CD14-positive monocyte (primary cell): ENCODE measurements around the gene CHRDL2. TPM values are rescaled to one million over a fixed set of nuclear protein-coding genes. Genes with fewer than 3 reads are reported as not detected.

ENCODE experiments used
- DNase-seq, 3 donors: peaks; one replicate each; pipeline ENCODE4 v3.0.0-alpha.2; 2011 to 2022
- H2AFZ ChIP-seq: 2 replicates; pipeline ENCODE4 v1.6.0; 2012; ENCODE audit warnings: mild to moderate bottlenecking, low read depth, low read length, inconsistent platforms; ENCODE audit not compliant: insufficient read depth, poor library complexity, severe bottlenecking
- H3K27ac ChIP-seq, 2 donors: 1 replicate in 1 of 2; 2 replicates in 1 of 2; pipeline ENCODE4 v1.5.1; 2012 to 2013; ENCODE audit warnings: low read length in 2 of 2, control low read depth in 1 of 2, inconsistent platforms in 1 of 2, low read depth in 1 of 2, mild to moderate bottlenecking in 1 of 2
- H3K27me3 ChIP-seq, 2 donors: one replicate each; pipeline versions ENCODE4 v1.6.0 to v1.6.1; 2011 to 2013; ENCODE audit warnings: low read length in 2 of 2; ENCODE audit not compliant: control insufficient read depth in 2 of 2, insufficient read depth in 2 of 2
- H3K36me3 ChIP-seq, 2 donors: replicated peaks in 1 of 2; 1 replicate in 1 of 2; 2 replicates in 1 of 2; pipeline versions ENCODE4 v1.5.1 to v1.6.1; 2012 to 2013; ENCODE audit warnings: low read length in 2 of 2, control low read depth in 1 of 2, inconsistent platforms in 1 of 2, mild to moderate bottlenecking in 1 of 2; ENCODE audit not compliant: insufficient read depth in 2 of 2, control insufficient read depth in 1 of 2
- H3K4me1 ChIP-seq, 2 donors: 1 replicate in 1 of 2; 2 replicates in 1 of 2; pipeline versions ENCODE4 v1.5.1 to v1.6.1; 2012 to 2013; ENCODE audit warnings: low read length in 2 of 2, control low read depth in 1 of 2, inconsistent platforms in 1 of 2, mild to moderate bottlenecking in 1 of 2, moderate library complexity in 1 of 2; ENCODE audit not compliant: insufficient read depth in 2 of 2, control insufficient read depth in 1 of 2
- H3K4me2 ChIP-seq: replicated peaks from 2 replicates; pipeline ENCODE3; 2012; ENCODE audit warnings: low read length, moderate library complexity, mild to moderate bottlenecking; ENCODE audit not compliant: poor library complexity, severe bottlenecking; ENCODE audit errors: extremely low read depth
- H3K4me3 ChIP-seq, 3 experiments: fragments of 200-600 bp in 1 of 3; sonication (generic) in 1 of 3; replicated peaks in 1 of 3; 1 replicate in 2 of 3; 2 replicates in 1 of 3; pipeline ENCODE4 v1.5.1; 2011 to 2013; ENCODE audit warnings: low read length in 3 of 3, mild to moderate bottlenecking in 3 of 3, control low read depth in 2 of 3, low read depth in 2 of 3, inconsistent platforms in 1 of 3, moderate library complexity in 1 of 3
- H3K79me2 ChIP-seq: 2 replicates; pipeline ENCODE4 v1.6.0; 2012; ENCODE audit warnings: mild to moderate bottlenecking, control low read depth, inconsistent platforms, low read length, moderate library complexity; ENCODE audit not compliant: insufficient read depth
- H3K9ac ChIP-seq: 2 replicates; pipeline ENCODE4 v1.6.0; 2017; ENCODE audit warnings: low read length, mild to moderate bottlenecking; ENCODE audit not compliant: insufficient read depth, poor library complexity, severe bottlenecking
- H3K9me3 ChIP-seq, 2 donors: replicated peaks in 1 of 2; 1 replicate in 1 of 2; 2 replicates in 1 of 2; pipeline versions ENCODE4 v1.5.1 to v1.6.1; 2012 to 2013; ENCODE audit warnings: low read length in 2 of 2, control low read depth in 1 of 2; ENCODE audit not compliant: control insufficient read depth in 1 of 2, insufficient read depth in 1 of 2
- H4K20me1 ChIP-seq: 2 replicates; pipeline ENCODE4 v1.6.0; 2012; ENCODE audit warnings: mild to moderate bottlenecking, low read length, control low read depth, moderate library complexity; ENCODE audit not compliant: insufficient read depth
- H3K27ac Mint-ChIP-seq, 7 donors: one replicate each; pipeline ENCODE4 v1.8.0; 2020; ENCODE audit warnings: mild to moderate bottlenecking in 7 of 7, mixed read lengths in 7 of 7, moderate library complexity in 6 of 7, inconsistent platforms in 2 of 7
- H3K27me3 Mint-ChIP-seq, 3 donors: one replicate each; pipeline ENCODE4 v1.8.0; 2021 to 2022; ENCODE audit warnings: low read depth in 3 of 3, mild to moderate bottlenecking in 3 of 3, mixed read lengths in 3 of 3, moderate library complexity in 3 of 3, inconsistent platforms in 1 of 3
- H3K36me3 Mint-ChIP-seq, 2 donors: one replicate each; pipeline ENCODE4 v1.8.0; 2020; ENCODE audit warnings: mixed read lengths in 2 of 2, inconsistent platforms in 1 of 2, mild to moderate bottlenecking in 1 of 2
- H3K4me1 Mint-ChIP-seq: one replicate; pipeline ENCODE4 v1.8.0; 2020; ENCODE audit warnings: mild to moderate bottlenecking, mixed read lengths
- H3K4me3 Mint-ChIP-seq, 2 donors: one replicate each; pipeline ENCODE4 v1.8.0; 2020; ENCODE audit warnings: mild to moderate bottlenecking in 2 of 2, mixed read lengths in 2 of 2, moderate library complexity in 1 of 2
- H3K9me3 Mint-ChIP-seq, 7 donors: one replicate each; pipeline ENCODE4 v1.8.0; 2020 to 2022; ENCODE audit warnings: mixed read lengths in 7 of 7, mild to moderate bottlenecking in 6 of 7, moderate library complexity in 6 of 7, inconsistent platforms in 2 of 7
- WGBS: methylation state at CpG from one replicate; pipeline ENCODE4 v1.1.5; 2013; ENCODE audit warnings: missing lambda C conversion rate; ENCODE audit not compliant: insufficient coverage; 5-methylcytosine and 5-hydroxymethylcytosine counted together
- intact Hi-C, 2 donors: fragments of 100-400 bp; cut with micrococcal nuclease; formaldehyde crosslinking; loops; one replicate each; pipeline versions ENCODE4 v1.15.0 to v1.15.1; 2023
- polyA plus RNA-seq, 3 donors: library from polyadenylated mRNA; depleted of rRNA in 1 of 3; unstranded in 2 of 3; stranded (reverse) in 1 of 3; fragments of 300-500 nt in 2 of 3; fragments of >200 nt in 1 of 3; fragmentation: Illumina TruSeq in 2 of 3; gene quantifications; 1 replicate in 2 of 3; 2 replicates in 1 of 3; pipeline ENCODE4 v1.2.3, GENCODE V29; 2012 to 2021
- TF ChIP-seq, protein P1 (sequence below): fragments of 200-600 bp; IDR thresholded peaks from one replicate; pipeline ENCODE4 v1.8.0; 2022; ENCODE audit warnings: antibody characterized with exemption, mild to moderate bottlenecking

The CHRDL2 gene
- polyA plus RNA-seq, 3 donors, result not detected

DNA sequence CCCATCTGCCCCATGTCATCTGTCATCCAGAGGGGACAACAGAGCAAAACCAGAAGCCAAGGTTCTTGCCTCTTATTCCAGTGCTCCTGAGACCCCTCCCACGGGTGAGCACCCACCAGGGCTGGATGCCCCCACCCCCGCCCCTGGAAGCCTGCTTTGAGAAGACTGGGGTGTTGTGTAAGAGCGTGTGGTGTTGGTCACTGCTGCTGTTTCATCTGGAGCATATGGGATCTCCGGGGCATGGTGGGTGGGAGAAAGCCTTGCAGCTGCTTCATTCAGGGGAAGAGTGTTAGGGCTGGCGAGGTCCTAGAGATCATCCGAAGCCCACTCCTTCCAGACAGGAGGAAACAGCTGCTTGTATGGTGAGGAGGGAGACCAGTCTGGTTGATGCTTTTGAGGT lies 54.1 kb downstream of the CHRDL2 start:
- intact Hi-C loops, result no loop called here
- Histone ChIP-seq H4K20me1 (no peaks in the 10 kb centered on the region), H3K27me3 (no peaks in the 10 kb centered on the region), H3K27ac (no peak overlapping the region), H3K4me2 (no peak overlapping the region), H3K4me1 (no peaks in the 10 kb centered on the region), H3K4me3 (no peak overlapping the region), H3K36me3 (no peaks in the 10 kb centered on the region), H3K9ac (no peak overlapping the region), H3K79me2 (no peaks in the 10 kb centered on the region), H3K9me3 (no peaks in the 10 kb centered on the region), H2AFZ (no peak overlapping the region)
- WGBS, result 69% methylated on average over 6 of the region's 6 CpGs
- Mint-ChIP-seq H3K4me1 (peaks cover 2% of the 10 kb centered on the region), H3K9me3 (peaks cover 0 to 2% (median 0%) of the 10 kb centered on the region in 7 donors), H3K27ac (no peak overlapping the region), H3K4me3 (no peak overlapping the region), H3K36me3 (no peaks in the 10 kb centered on the region), H3K27me3 (peaks cover 0 to 4% (median 2%) of the 10 kb centered on the region in 3 donors)
- TF ChIP-seq, protein P1, sequence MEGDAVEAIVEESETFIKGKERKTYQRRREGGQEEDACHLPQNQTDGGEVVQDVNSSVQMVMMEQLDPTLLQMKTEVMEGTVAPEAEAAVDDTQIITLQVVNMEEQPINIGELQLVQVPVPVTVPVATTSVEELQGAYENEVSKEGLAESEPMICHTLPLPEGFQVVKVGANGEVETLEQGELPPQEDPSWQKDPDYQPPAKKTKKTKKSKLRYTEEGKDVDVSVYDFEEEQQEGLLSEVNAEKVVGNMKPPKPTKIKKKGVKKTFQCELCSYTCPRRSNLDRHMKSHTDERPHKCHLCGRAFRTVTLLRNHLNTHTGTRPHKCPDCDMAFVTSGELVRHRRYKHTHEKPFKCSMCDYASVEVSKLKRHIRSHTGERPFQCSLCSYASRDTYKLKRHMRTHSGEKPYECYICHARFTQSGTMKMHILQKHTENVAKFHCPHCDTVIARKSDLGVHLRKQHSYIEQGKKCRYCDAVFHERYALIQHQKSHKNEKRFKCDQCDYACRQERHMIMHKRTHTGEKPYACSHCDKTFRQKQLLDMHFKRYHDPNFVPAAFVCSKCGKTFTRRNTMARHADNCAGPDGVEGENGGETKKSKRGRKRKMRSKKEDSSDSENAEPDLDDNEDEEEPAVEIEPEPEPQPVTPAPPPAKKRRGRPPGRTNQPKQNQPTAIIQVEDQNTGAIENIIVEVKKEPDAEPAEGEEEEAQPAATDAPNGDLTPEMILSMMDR, result no peak
- no peak for DNase-seq

DNA sequence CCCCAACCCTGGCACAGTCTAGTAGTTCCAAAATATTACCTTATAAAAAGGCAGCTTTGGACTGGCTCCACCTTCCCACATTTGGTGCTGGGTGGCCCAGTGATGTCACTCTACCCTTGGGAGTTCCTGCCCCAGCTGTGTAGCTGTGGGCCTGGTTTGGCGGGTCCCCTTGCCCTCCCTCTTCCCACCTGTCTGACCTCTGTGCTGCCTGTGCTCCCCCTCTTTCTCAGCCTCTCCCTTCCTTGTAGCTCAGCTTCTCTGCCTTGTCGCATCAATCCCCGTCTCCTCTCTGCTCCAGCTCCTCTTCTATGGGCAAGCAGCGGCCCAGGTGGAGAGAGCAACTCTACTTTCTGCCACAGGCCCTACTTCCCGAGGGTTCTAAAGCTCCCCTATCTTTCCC lies 54.6 kb downstream of the CHRDL2 start:
- H3K4me3 Mint-ChIP-seq, result no peak overlapping the region
- Histone ChIP-seq H3K4me1 (no peaks in the 10 kb centered on the region), H4K20me1 (no peaks in the 10 kb centered on the region), H3K9ac (no peak overlapping the region), H3K36me3 (no peaks in the 10 kb centered on the region), H3K79me2 (no peaks in the 10 kb centered on the region), H3K27ac (no peak overlapping the region), H2AFZ (no peak overlapping the region), H3K27me3 (no peaks in the 10 kb centered on the region), H3K4me3 (no peak overlapping the region), H3K4me2 (no peak overlapping the region), H3K9me3 (no peaks in the 10 kb centered on the region)
- H3K27me3 Mint-ChIP-seq, result peaks cover 0 to 2% (median 2%) of the 10 kb centered on the region in 3 donors
- no peak overlapping the region for H3K27ac Mint-ChIP-seq
- peaks cover 0 to 5% (median 0%) of the 10 kb centered on the region in 7 donors for H3K9me3 Mint-ChIP-seq
- TF ChIP-seq, protein P1, result no peak
- WGBS, result 89% methylated on average over 5 of the region's 5 CpGs
- H3K4me1 Mint-ChIP-seq, result peaks cover 2% of the 10 kb centered on the region
- DNase-seq, result no peak
- H3K36me3 Mint-ChIP-seq, result no peaks in the 10 kb centered on the region
- intact Hi-C loops, result no loop called here
